Rectal smooth muscle tissue (tissue), 1 donor: ENCODE results near the gene TXNL4B.
"Not testable (repeated sequence)": the region's sequence is repeated elsewhere in the genome, so short reads cannot be mapped to it uniquely, and the experiment has no call there.

Source experiments
- H3K27ac ChIP-seq: one replicate; pipeline ENCODE4 v1.7.0; 2013; ENCODE audit warnings: low read depth, low read length, inconsistent platforms
- H3K27me3 ChIP-seq: one replicate; pipeline ENCODE4 v1.7.0; 2013; ENCODE audit warnings: low read length; ENCODE audit not compliant: control insufficient read depth, insufficient read depth
- H3K36me3 ChIP-seq: one replicate; pipeline ENCODE4 v1.7.0; 2013; ENCODE audit warnings: low read length; ENCODE audit not compliant: control insufficient read depth, insufficient read depth
- H3K4me1 ChIP-seq: one replicate; pipeline ENCODE4 v1.7.0; 2013; ENCODE audit warnings: low read length; ENCODE audit not compliant: control insufficient read depth, insufficient read depth
- H3K4me3 ChIP-seq: one replicate; pipeline ENCODE4 v1.7.0; 2013; ENCODE audit warnings: low read length
- H3K9ac ChIP-seq: one replicate; pipeline ENCODE4 v1.7.0; 2013; ENCODE audit warnings: low read length

TXNL4B gene

GRCh38 chr16:72057313-72057712 lies 36.1 kb downstream of the TXNL4B start:
- H3K27ac ChIP-seq, H3K4me1 ChIP-seq, H3K4me3 ChIP-seq, H3K27me3 ChIP-seq, H3K36me3 ChIP-seq, H3K9ac ChIP-seq: not testable (repeated sequence)

- Histone ChIP-seq H3K4me3 (no peak overlapping the region), H3K27ac (no peak overlapping the region), H3K36me3 (no peaks in the 10 kb centered on the region), H3K27me3 (no peaks in the 10 kb centered on the region), H3K9ac (no peak overlapping the region), H3K4me1 (no peaks in the 10 kb centered on the region)
These were observed 37.5 kb downstream of the TXNL4B start for GRCh38 chr16:72055911-72056310.

- not testable (repeated sequence) for H3K27me3 ChIP-seq, H3K4me1 ChIP-seq, H3K9ac ChIP-seq, H3K27ac ChIP-seq, H3K36me3 ChIP-seq, H3K4me3 ChIP-seq
These were observed 39.1 kb downstream of the TXNL4B start, which contains the start of gene HP for GRCh38 chr16:72054254-72054847. TSS of gene HP (plus strand) at chr16:72054505. CDS start at chr16:72054653, 148 bp downstream.

GRCh38 chr16:72051818-72052217 lies 41.6 kb downstream of the TXNL4B start:
- H3K4me1 ChIP-seq: no peaks in the 10 kb centered on the region

GRCh38 chr16:72050769-72051464 lies 42.5 kb downstream of the TXNL4B start:
- no peaks in the 10 kb centered on the region for H3K27me3 ChIP-seq
- H3K27ac ChIP-seq: no peak overlapping the region

More at GRCh38 chr16:72051818-72052217, 41.6 kb downstream of the TXNL4B start:
- no peak overlapping the region for H3K9ac ChIP-seq
- H3K27ac ChIP-seq: no peak overlapping the region
- no peak overlapping the region for H3K4me3 ChIP-seq
- H3K27me3 ChIP-seq: no peaks in the 10 kb centered on the region
- H3K36me3 ChIP-seq: no peaks in the 10 kb centered on the region

GRCh38 chr16:72049110-72049509 lies 44.3 kb downstream of the TXNL4B start:
- H3K27ac ChIP-seq: no peak overlapping the region
- H3K4me3 ChIP-seq: no peak overlapping the region
- no peaks in the 10 kb centered on the region for H3K27me3 ChIP-seq
- no peaks in the 10 kb centered on the region for H3K4me1 ChIP-seq
- H3K9ac ChIP-seq: no peak overlapping the region
- no peaks in the 10 kb centered on the region for H3K36me3 ChIP-seq

More at GRCh38 chr16:72050769-72051464, 42.5 kb downstream of the TXNL4B start:
- H3K9ac ChIP-seq: no peak overlapping the region
- no peaks in the 10 kb centered on the region for H3K36me3 ChIP-seq
- H3K4me1 ChIP-seq: no peaks in the 10 kb centered on the region
- no peak overlapping the region for H3K4me3 ChIP-seq

GRCh38 chr16:72044825-72045359 lies 48.5 kb downstream of the TXNL4B start:
- no peak overlapping the region for H3K4me3 ChIP-seq
- no peaks in the 10 kb centered on the region for H3K36me3 ChIP-seq
- no peak overlapping the region for H3K9ac ChIP-seq
- H3K27ac ChIP-seq: no peak overlapping the region
- H3K4me1 ChIP-seq: no peaks in the 10 kb centered on the region
- no peaks in the 10 kb centered on the region for H3K27me3 ChIP-seq

- Histone ChIP-seq H3K4me3 (no peak overlapping the region), H3K36me3 (no peaks in the 10 kb centered on the region), H3K4me1 (no peaks in the 10 kb centered on the region), H3K27ac (no peak overlapping the region), H3K27me3 (no peaks in the 10 kb centered on the region), H3K9ac (no peak overlapping the region)
These were observed 49.1 kb downstream of the TXNL4B start for GRCh38 chr16:72044296-72044695.

- Histone ChIP-seq H3K4me1 (no peaks in the 10 kb centered on the region), H3K27ac (no peak overlapping the region), H3K9ac (no peak overlapping the region), H3K27me3 (no peaks in the 10 kb centered on the region), H3K36me3 (no peaks in the 10 kb centered on the region), H3K4me3 (no peak overlapping the region)
These were observed 49.9 kb downstream of the TXNL4B start for GRCh38 chr16:72043539-72043938.

GRCh38 chr16:72043058-72043457 lies 50.4 kb downstream of the TXNL4B start:
- Histone ChIP-seq H3K27me3 (no peaks in the 10 kb centered on the region), H3K36me3 (no peaks in the 10 kb centered on the region), H3K27ac (no peak overlapping the region), H3K4me3 (no peak overlapping the region), H3K9ac (no peak overlapping the region), H3K4me1 (no peaks in the 10 kb centered on the region)

- Histone ChIP-seq H3K4me3 (no peak overlapping the region), H3K4me1 (no peaks in the 10 kb centered on the region), H3K27ac (no peak overlapping the region), H3K9ac (no peak overlapping the region), H3K36me3 (no peaks in the 10 kb centered on the region), H3K27me3 (no peaks in the 10 kb centered on the region)
These were observed 51.2 kb downstream of the TXNL4B start for GRCh38 chr16:72042157-72042660.

GRCh38 chr16:72036098-72036497 lies 57.3 kb downstream of the TXNL4B start:
- Histone ChIP-seq H3K4me1 (no peaks in the 10 kb centered on the region), H3K4me3 (no peak overlapping the region), H3K36me3 (no peaks in the 10 kb centered on the region), H3K9ac (no peak overlapping the region), H3K27me3 (no peaks in the 10 kb centered on the region), H3K27ac (no peak overlapping the region)
